Central memory CD4-positive, alpha-beta T cell (primary cell): ENCODE results near the gene OR2W3.

ENCODE experiments used
- DNase-seq: peaks from one replicate; pipeline ENCODE4 v3.0.0; 2022

Gene OR2W3

DNA sequence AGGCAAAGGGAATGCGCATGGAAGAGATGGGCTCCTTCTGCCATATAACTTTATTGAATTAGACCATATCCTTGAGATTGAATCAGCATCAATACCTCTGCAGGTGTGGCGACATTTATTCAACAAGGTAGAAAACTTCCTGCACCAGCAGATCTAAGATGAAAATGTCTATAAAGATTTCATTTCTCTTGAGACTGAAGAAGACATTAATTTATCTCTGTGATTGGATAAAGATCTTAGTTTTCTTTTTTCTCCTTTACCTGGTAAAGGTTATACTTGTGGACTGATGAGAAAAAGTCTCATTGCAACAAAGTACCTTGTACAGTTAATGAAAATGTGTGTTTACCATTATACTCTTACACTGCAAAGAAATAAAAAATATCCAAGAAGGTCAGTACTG is 24.6 kb downstream of the OR2W3 start, which contains the start of gene OR2T8:
Gene OR2T8, plus strand, starts transcription at position 301 of the 400 bp plus-strand sequence. CDS start 766 bp downstream, outside the sequence.
- DNase-seq: no peak

DNA sequence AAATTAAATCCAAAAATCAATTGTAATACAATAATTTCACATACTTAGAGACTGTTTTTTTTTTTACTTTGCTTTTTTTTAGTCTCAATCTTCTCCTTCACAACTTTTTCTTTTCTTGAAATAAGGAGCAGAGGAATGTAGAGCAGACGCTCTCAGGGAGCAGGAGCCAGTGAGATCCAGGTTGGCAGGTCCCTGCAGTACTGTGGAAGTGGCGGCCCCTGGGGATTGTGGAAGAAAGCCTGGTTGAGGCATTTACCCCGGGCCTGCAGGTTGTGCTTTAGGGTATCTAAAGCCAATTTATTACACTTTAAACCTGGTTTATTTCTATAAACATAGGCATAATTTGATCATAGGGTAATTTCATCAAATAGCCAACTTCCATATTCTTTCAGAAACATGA is 28.6 kb downstream of the OR2W3 start:
- DNase-seq: no peak

DNA sequence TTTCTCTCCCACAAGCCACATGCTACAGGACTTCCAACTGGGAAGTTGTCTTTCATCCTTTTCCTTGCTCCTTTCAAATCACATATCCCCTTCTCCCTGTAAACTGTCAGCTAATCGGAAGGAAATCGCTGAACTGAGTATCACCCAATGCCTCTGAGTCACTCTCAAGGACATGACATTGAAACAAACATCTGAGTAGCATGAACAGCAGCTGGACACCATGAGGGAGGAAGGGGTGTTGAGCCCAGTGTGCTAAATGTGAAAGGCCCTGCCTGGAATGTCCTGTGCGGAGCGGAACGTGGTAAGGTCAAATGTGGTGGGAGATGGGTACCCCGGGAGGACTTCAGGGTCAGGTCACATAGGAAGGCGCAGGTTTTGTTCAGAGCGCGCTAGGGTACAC is 29.5 kb downstream of the OR2W3 start, which contains the start of gene OR2AJ1:
Gene OR2AJ1, plus strand, starts transcription at position 22 of the 400 bp plus-strand sequence. CDS start 8,880 bp downstream, outside the sequence.
- DNase-seq: no peak

DNA sequence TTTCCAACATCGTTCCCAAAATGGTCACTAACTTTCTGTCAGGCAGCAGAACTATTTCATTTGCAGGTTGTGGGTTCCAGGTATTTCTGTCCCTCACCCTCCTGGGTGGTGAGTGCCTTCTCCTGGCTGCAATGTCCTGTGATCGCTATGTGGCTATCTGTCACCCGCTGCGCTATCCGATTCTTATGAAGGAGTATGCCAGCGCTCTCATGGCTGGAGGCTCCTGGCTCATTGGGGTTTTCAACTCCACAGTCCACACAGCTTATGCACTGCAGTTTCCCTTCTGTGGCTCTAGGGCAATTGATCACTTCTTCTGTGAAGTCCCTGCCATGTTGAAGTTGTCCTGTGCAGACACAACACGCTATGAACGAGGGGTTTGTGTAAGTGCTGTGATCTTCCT is 38.6 kb downstream of the OR2W3 start:
- DNase-seq: no peak

DNA sequence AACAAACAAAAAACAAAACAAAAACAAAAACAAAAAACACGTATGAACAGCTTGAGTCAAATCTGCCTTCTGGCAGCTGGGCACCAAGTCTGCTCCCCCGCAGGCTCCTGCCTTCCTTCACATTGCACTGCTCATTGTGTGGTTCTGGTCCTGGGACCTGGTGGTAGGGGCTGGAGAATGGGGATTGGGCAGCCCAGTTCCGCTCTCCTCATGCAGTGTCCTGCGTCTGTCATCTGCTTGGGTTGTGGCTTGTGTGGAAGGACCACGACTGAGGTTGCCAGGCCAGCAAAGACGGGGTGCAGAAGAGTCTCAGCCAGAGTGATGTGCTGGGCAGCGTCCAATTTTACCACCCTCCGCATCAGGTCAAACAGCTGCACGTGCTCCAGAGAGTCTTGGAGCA is 40.4 kb downstream of the OR2W3 start:
- no peak for DNase-seq

DNA sequence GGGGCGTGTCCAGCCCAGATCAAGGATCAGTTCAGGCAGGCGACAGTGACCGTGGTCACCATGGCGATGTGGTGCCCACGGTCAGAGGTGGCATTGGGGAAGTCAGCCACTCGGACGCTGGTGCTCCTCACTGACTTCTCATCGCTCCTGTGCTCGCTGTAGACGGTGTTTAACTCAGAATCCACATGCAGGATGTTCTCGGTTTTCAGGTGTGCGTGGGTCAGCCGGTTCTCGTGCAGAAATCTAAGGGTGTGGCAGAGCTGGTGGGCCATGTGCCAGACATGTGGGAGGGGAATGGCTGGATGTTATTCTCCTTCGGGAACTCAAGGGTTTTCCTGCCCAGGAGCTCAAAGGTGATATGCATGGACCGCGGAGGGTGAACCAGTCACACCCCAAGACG is 41.0 kb downstream of the OR2W3 start:
- DNase-seq: no peak

DNA sequence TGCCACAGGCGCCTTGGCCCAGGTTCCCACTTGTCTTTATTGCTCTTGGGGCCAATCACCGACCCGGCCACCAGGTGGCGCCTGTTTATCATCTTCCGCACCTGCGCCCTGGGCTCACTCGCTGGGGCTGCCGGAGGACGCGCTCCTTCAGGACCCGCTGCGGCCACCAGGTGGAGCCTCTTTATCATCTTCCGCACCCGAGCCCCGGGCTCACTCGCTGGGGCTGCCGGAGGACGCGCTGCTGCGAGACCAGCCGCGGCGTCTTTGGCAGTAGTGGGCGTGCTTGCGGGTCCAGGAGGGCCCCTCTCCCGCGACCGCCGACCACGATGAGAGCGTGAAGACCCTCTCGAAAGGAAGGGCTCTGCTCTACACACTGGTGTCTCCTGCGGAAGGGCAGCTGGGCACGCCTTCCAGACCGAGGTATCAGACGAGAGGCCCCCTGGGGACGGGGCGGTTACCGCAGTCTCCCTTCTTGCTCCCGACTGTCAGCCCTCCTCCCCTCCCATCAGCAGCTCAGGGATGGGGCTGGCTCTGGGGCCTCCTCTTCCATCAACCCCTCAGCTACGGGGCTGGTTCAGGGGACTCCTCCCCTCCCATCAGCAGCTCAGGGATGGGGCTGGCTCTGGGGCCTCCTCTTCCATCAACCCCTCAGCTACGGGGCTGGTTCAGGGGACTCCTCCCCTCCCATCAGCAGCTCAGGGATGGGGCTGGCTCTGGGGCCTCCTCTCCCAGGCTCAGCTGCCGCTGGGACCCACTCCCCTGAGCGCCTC is 41.8 kb downstream of the OR2W3 start:
- peak; percentile 80 for DNase-seq

DNA sequence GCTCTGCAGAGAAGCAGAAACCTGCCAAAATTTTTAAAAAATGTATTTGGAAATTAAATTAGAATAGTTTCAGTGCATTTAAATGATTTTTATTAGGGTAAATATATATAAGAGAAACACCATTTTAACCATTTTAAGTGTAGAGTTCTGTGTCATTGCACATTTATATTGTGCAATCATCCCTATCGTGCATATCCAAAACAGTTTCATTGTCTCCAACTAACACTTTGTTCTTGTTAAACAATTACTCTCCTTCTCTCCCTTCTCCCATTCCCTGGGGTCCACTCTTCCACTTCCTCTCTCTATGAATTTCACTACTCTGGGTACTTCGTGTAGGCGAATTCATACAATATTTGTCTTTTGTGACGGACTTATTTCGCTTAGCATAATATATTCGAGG is 47.2 kb downstream of the OR2W3 start:
- no peak for DNase-seq
